ENCODE results near the gene CX3CL1. TPM values are rescaled to one million over a fixed set of nuclear protein-coding genes. Genes with fewer than 3 reads are reported as not detected.

CX3CL1 gene
- polyA plus RNA-seq, 1 experiment, result 0.02 TPM

DNA sequence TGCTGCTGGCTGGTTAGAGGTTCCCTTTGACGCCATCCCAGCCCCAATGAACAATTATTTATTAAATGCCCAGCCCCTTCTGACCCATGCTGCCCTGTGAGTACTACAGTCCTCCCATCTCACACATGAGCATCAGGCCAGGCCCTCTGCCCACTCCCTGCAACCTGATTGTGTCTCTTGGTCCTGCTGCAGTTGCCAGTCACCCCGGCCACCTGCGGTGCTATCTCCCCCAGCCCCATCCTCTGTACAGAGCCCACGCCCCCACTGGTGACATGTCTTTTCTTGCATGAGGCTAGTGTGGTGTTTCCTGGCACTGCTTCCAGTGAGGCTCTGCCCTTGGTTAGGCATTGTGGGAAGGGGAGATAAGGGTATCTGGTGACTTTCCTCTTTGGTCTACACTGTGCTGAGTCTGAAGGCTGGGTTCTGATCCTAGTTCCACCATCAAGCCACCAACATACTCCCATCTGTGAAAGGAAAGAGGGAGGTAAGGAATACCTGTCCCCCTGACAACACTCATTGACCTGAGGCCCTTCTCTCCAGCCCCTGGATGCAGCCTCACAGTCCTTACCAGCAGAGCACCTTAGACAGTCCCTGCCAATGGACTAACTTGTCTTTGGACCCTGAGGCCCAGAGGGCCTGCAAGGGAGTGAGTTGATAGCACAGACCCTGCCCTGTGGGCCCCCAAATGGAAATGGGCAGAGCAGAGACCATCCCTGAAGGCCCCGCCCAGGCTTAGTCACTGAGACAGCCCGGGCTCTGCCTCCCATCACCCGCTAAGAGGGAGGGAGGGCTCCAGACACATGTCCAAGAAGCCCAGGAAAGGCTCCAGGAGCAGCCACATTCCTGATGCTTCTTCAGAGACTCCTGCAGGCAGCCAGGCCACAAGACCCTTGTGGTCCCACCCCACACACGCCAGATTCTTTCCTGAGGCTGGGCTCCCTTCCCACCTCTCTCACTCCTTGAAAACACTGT is 11.3 kb downstream of the CX3CL1 start:
- peaks cover 17% of the 10 kb centered on the region for H3K27me3 ChIP-seq (ENCODE audit: control insufficient read depth, insufficient read depth, low read length)
- TF ChIP-seq, protein P1, sequence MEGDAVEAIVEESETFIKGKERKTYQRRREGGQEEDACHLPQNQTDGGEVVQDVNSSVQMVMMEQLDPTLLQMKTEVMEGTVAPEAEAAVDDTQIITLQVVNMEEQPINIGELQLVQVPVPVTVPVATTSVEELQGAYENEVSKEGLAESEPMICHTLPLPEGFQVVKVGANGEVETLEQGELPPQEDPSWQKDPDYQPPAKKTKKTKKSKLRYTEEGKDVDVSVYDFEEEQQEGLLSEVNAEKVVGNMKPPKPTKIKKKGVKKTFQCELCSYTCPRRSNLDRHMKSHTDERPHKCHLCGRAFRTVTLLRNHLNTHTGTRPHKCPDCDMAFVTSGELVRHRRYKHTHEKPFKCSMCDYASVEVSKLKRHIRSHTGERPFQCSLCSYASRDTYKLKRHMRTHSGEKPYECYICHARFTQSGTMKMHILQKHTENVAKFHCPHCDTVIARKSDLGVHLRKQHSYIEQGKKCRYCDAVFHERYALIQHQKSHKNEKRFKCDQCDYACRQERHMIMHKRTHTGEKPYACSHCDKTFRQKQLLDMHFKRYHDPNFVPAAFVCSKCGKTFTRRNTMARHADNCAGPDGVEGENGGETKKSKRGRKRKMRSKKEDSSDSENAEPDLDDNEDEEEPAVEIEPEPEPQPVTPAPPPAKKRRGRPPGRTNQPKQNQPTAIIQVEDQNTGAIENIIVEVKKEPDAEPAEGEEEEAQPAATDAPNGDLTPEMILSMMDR (IDR thresholded peaks at IDR 0.05; ENCODE audit: insufficient read depth, low read depth, low read length), result no peak
- no peak overlapping the region for H3K4me3 ChIP-seq (ENCODE audit: low read depth, low read length)
- POLR2A ChIA-PET, result no interaction called here
- H3K36me3 ChIP-seq (ENCODE audit: control insufficient read depth, insufficient read depth, low read length), result no peaks in the 10 kb centered on the region
- CTCF ChIA-PET, result no interaction called here
- DNase-seq (ENCODE audit: low read depth), result no peak

DNA sequence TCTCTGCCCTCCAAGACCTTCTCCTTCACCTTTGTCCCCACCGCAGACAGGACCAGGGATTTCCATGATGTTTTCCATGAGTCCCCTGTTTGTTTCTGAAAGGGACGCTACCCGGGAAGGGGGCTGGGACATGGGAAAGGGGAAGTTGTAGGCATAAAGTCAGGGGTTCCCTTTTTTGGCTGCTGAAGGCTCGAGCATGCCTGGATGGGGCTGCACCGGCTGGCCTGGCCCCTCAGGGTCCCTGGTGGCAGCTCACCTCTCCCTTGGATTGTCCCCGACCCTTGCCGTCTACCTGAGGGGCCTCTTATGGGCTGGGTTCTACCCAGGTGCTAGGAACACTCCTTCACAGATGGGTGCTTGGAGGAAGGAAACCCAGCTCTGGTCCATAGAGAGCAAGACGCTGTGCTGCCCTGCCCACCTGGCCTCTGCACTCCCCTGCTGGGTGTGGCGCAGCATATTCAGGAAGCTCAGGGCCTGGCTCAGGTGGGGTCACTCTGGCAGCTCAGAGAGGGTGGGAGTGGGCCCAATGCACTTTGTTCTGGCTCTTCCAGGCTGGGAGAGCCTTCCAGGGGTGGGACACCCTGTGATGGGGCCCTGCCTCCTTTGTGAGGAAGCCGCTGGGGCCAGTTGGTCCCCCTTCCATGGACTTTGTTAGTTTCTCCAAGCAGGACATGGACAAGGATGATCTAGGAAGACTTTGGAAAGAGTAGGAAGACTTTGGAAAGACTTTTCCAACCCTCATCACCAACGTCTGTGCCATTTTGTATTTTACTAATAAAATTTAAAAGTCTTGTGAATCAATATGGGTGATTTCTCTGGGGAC is 12.2 kb downstream of the CX3CL1 start:
- H3K27me3 ChIP-seq (ENCODE audit: control insufficient read depth, insufficient read depth, low read length), result peaks cover 17% of the 10 kb centered on the region
- DNase-seq (ENCODE audit: low read depth), result no peak
- ChIA-PET POLR2A (no interaction called here), CTCF (no interaction called here)
- TF ChIP-seq, protein P1 (IDR thresholded peaks at IDR 0.05; ENCODE audit: insufficient read depth, low read depth, low read length), result no peak
- H3K36me3 ChIP-seq (ENCODE audit: control insufficient read depth, insufficient read depth, low read length), result no peaks in the 10 kb centered on the region
- H3K4me3 ChIP-seq (ENCODE audit: low read depth, low read length), result no peak overlapping the region

DNA sequence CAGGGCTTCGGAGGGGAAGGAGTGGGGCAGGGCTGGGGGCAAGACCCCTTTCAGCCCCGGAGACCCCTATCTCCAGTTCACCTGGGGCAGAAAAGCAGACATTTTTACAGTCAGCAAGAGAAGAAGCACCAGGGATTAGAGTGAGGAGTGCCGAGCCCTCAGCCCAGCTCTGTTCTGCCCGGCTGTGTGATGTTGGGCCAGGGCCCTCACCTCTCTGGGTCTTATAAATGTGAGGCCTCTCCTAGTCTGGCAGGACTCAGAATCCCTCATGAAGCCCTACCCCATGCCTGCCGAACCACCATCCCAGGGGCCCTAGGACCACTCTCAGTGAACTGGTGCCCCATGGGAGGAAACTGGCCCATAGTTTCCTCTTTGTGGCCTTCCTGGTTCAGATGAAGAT is 12.8 kb downstream of the CX3CL1 start:
- TF ChIP-seq, protein P1 (IDR thresholded peaks at IDR 0.05; ENCODE audit: insufficient read depth, low read depth, low read length), result no peak
- POLR2A ChIA-PET, result no interaction called here
- Histone ChIP-seq H3K4me3 (ENCODE audit: low read depth, low read length) (no peak overlapping the region), H3K36me3 (ENCODE audit: control insufficient read depth, insufficient read depth, low read length) (no peaks in the 10 kb centered on the region), H3K27me3 (ENCODE audit: control insufficient read depth, insufficient read depth, low read length) (peaks cover 17% of the 10 kb centered on the region)
- CTCF ChIA-PET, result no interaction called here
- DNase-seq (ENCODE audit: low read depth), result no peak

DNA sequence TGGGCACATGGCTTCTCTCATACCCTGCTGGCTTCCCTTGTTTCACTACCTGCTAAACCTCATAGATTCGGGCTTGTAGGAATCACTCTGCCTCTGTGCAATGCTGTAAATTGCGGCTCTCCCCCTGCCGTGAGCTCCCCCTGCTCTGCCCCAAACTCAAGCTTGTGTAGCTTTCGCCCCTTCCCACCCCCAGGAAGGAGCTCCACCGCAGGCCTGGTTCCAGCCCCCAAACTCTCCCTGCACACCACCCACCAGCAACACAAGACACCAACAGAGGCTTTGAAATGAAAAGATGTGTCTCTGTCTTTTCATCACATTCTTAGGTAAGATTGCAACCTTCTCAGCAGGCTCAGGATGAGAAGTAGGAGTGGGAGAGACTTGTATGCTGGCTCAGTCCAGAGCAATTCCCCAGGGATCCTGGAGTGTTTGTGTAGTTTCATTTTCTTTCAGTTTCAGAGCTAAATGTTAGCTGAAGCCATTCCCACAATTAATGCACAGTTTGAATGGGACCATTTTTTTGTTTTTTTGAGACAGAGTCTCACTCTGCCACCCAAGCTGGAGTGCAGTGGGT is 14.2 kb downstream of the CX3CL1 start:
- Histone ChIP-seq H3K4me3 (ENCODE audit: low read depth, low read length) (no peak overlapping the region), H3K36me3 (ENCODE audit: control insufficient read depth, insufficient read depth, low read length) (no peaks in the 10 kb centered on the region), H3K27me3 (ENCODE audit: control insufficient read depth, insufficient read depth, low read length) (peaks cover 26% of the 10 kb centered on the region)
- CTCF ChIA-PET, result interaction anchor here (1.3 to 2.0 kb wide), 3 partner anchors 8 to 31 kb away, joined by 3 to 8 read pairs (median 4); no protein-coding TSS in a partner anchor
- POLR2A ChIA-PET, result no interaction called here
- TF ChIP-seq, protein P1 (IDR thresholded peaks at IDR 0.05; ENCODE audit: insufficient read depth, low read depth, low read length), result no peak
- DNase-seq (ENCODE audit: low read depth), result no peak

All from BJ (cell line).